ENCODE results near the gene PTGDS.

DNA sequence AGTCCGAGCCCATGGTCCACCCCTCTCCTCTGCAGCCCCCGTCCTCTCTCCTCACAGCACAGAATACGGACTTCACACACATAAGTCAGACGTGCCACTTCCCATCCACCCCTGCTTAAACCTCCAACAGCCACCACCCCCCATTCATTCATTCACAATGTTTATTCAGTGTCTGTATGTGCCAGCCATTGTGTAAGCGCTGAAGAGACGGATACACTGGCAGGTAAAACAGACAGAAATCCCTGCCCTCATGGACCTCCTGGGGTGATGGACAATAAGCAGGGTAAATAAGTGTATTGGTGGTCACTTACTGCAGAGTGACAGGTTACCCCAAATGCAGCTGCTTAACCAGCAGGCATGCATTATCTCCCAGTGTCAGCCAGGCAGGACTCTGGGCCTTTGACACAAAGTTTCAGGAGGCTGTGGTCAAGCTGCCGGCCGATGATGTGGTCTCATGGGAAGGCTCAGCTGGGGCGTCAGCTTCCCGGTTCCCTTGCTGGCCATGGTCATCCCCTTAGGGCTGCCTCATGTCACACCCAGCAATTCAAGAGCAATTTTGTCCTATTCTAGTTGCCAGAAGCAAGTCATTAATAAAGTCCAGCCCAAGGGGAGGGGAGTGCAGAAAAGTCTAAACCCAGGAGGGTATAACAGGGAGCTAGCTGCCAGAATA lies 13.1 kb downstream of the PTGDS start:
- TF ChIP-seq, protein P1, sequence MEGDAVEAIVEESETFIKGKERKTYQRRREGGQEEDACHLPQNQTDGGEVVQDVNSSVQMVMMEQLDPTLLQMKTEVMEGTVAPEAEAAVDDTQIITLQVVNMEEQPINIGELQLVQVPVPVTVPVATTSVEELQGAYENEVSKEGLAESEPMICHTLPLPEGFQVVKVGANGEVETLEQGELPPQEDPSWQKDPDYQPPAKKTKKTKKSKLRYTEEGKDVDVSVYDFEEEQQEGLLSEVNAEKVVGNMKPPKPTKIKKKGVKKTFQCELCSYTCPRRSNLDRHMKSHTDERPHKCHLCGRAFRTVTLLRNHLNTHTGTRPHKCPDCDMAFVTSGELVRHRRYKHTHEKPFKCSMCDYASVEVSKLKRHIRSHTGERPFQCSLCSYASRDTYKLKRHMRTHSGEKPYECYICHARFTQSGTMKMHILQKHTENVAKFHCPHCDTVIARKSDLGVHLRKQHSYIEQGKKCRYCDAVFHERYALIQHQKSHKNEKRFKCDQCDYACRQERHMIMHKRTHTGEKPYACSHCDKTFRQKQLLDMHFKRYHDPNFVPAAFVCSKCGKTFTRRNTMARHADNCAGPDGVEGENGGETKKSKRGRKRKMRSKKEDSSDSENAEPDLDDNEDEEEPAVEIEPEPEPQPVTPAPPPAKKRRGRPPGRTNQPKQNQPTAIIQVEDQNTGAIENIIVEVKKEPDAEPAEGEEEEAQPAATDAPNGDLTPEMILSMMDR (IDR thresholded peaks at IDR 0.05; ENCODE audit: poor library complexity, severe bottlenecking) = no peak
- TF ChIP-seq RAD21 (conservative IDR thresholded peaks at IDR 0.05) = no peak
- no peak for TF ChIP-seq TAF1 (IDR thresholded peaks at IDR 0.05; ENCODE audit: low read depth)
- TF ChIP-seq EP300 (conservative IDR thresholded peaks at IDR 0.05; ENCODE audit: poor library complexity, severe bottlenecking) = no peak

All from neural cell (in vitro differentiated cells).